T-helper 2 cell treated with Interferon-gamma antibody and Interleukin-4, amounts not matched to agents 5 μg/mL and 100 μg/mL, for 36 hours (primary cell): ENCODE results near the gene IL22RA2.
"Not testable (repeated sequence)": the region's sequence is repeated elsewhere in the genome, so short reads cannot be mapped to it uniquely, and the experiment has no call there.

ENCODE experiments used
- DNase-seq: peaks from one replicate; pipeline ENCODE4 v3.0.0; 2021; ENCODE audit warnings: low spot score
- H3K27ac Mint-ChIP-seq: one replicate; pipeline ENCODE4 v1.8.0; 2021; ENCODE audit warnings: mild to moderate bottlenecking, mixed read lengths
- H3K27me3 Mint-ChIP-seq: one replicate; pipeline ENCODE4 v1.8.0; 2021; ENCODE audit warnings: low read depth, mixed read lengths
- H3K36me3 Mint-ChIP-seq: one replicate; pipeline ENCODE4 v1.8.0; 2021; ENCODE audit warnings: low read depth, mixed read lengths
- H3K4me1 Mint-ChIP-seq: one replicate; pipeline ENCODE4 v1.8.0; 2021; ENCODE audit warnings: low read depth, mixed read lengths
- H3K4me3 Mint-ChIP-seq: one replicate; pipeline ENCODE4 v1.8.0; 2022; ENCODE audit warnings: mild to moderate bottlenecking, moderate library complexity, mixed read lengths
- H3K9me3 Mint-ChIP-seq: one replicate; pipeline ENCODE4 v1.8.0; 2021; ENCODE audit warnings: mixed read lengths

Gene IL22RA2

GRCh38 chr6:137117581-137117980, 55.9 kb downstream of the IL22RA2 start:
- Mint-ChIP-seq H3K4me3 (no peak overlapping the region), H3K4me1 (peaks cover 3% of the 10 kb centered on the region), H3K27ac (no peak overlapping the region), H3K36me3 (no peaks in the 10 kb centered on the region), H3K9me3 (peaks cover 4% of the 10 kb centered on the region), H3K27me3 (peaks cover 4% of the 10 kb centered on the region)
- no peak for DNase-seq

DNA sequence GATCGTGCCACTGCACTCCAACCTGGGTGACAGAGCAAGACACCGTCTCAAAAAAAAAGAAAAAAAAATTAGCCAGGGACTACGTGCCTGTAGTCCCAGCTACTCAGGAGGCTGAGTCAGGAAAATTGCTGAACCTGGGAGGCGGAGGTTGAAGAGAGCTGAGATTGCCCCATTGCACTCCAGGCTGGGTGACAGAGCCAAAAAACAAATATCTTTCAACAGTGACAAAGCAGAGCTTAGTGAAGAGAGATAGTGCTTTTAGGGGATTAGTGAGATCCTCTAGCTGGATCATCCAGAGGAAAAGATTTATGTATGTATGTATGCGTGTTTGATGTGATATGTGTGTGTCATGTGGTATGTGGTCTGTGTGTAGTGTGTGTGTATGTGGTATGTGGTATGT, 56.6 kb downstream of the IL22RA2 start:
- no peak for DNase-seq
- Mint-ChIP-seq H3K27ac (no peak overlapping the region), H3K36me3 (no peaks in the 10 kb centered on the region), H3K9me3 (peaks cover 4% of the 10 kb centered on the region), H3K4me1 (peaks cover 3% of the 10 kb centered on the region), H3K27me3 (peaks cover 4% of the 10 kb centered on the region), H3K4me3 (no peak overlapping the region)

DNA sequence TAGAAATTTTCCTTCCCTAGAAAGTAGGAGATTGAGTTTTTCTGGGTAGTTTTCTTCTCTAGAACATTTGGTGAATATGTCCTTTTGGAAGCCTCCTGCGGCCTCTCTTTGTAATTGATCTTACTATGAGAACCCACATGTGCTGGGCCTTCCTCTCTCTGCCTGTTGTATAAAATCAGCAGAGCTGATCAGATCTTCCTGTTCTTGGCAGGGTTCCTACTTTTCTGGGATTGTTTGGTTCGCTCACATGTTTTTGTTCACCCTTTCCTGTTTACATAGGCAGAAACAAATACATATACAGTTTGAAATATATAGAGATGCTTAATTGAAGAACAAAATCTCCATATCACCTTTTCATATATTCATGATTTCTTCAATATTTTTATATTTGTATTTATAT, 57.8 kb downstream of the IL22RA2 start:
- DNase-seq = no peak
- Mint-ChIP-seq H3K36me3 (no peaks in the 10 kb centered on the region), H3K27ac (no peak overlapping the region), H3K4me3 (no peak overlapping the region), H3K27me3 (peaks cover 5% of the 10 kb centered on the region), H3K4me1 (peaks cover 1% of the 10 kb centered on the region), H3K9me3 (peaks cover 4% of the 10 kb centered on the region)

GRCh38 chr6:137112067-137112355, 61.4 kb downstream of the IL22RA2 start:
- Mint-ChIP-seq H3K9me3 (peaks cover 5% of the 10 kb centered on the region), H3K4me3 (no peak overlapping the region), H3K27ac (no peak overlapping the region), H3K4me1 (peaks cover 1% of the 10 kb centered on the region), H3K27me3 (peaks cover 18% of the 10 kb centered on the region), H3K36me3 (no peaks in the 10 kb centered on the region)
- no peak for DNase-seq

DNA sequence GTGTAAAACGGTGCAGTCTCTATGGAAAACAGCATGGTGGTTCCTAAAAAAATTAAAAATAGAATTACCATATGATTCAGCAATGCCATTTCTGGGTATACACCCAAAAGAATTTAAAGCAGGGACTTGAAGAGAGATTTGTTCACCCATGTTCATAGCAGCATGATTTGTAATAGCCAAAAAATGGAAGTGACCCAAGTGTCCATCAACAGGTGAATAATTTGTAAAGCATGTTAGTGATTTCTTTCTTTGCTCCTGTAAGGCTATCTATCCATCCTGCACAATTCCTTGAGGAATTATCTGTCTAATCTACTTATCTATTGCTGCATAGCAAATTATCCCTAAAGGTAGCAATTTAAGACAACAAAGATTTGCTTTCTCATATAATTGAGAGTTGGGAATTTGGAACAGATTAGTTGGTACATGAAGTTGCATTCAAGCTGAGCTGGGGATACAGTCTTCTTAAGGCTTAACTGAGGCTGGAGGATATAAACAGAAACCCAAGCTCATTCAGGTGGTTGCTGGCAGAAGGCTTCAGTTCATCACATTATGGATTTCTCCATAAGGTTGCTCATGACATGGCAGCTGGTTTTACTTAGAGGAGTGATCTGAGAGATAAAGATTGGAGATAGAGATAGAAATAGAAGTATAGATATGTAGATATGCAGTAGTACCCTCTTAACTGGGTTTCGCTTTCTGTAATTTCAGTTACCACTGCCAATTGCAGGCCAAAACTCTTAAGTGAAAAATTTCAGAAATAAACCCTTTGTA, 62.0 kb downstream of the IL22RA2 start:
- peaks cover 1% of the 10 kb centered on the region for H3K4me1 Mint-ChIP-seq
- H3K36me3 Mint-ChIP-seq = no peaks in the 10 kb centered on the region
- H3K4me3 Mint-ChIP-seq = no peak overlapping the region
- DNase-seq = no peak
- peaks cover 5% of the 10 kb centered on the region for H3K9me3 Mint-ChIP-seq
- peaks cover 18% of the 10 kb centered on the region for H3K27me3 Mint-ChIP-seq
- H3K27ac Mint-ChIP-seq = no peak overlapping the region

DNA sequence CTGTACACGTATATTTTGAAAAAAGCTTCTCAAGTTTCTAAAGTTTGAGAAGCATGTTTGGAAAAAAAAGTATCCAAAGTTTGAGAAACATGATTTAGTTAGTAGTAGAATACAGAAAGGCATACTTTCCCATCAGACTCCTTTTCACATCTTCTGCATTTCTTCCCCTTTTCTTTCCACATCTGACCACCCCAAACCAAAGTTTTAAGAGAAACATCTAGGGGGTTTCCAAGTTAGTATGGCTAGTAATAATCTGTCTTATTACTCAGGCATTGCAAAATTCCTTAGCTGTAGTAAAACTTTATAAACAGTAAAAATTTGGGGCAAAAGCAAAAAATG, 65.7 kb downstream of the IL22RA2 start:
- H3K36me3 Mint-ChIP-seq = peaks cover 3% of the 10 kb centered on the region
- H3K4me3 Mint-ChIP-seq = no peak overlapping the region
- H3K27ac Mint-ChIP-seq = no peak overlapping the region
- H3K27me3 Mint-ChIP-seq = peaks cover 16% of the 10 kb centered on the region
- peaks cover 10% of the 10 kb centered on the region for H3K9me3 Mint-ChIP-seq
- H3K4me1 Mint-ChIP-seq = peaks cover 12% of the 10 kb centered on the region
- DNase-seq = no peak

DNA sequence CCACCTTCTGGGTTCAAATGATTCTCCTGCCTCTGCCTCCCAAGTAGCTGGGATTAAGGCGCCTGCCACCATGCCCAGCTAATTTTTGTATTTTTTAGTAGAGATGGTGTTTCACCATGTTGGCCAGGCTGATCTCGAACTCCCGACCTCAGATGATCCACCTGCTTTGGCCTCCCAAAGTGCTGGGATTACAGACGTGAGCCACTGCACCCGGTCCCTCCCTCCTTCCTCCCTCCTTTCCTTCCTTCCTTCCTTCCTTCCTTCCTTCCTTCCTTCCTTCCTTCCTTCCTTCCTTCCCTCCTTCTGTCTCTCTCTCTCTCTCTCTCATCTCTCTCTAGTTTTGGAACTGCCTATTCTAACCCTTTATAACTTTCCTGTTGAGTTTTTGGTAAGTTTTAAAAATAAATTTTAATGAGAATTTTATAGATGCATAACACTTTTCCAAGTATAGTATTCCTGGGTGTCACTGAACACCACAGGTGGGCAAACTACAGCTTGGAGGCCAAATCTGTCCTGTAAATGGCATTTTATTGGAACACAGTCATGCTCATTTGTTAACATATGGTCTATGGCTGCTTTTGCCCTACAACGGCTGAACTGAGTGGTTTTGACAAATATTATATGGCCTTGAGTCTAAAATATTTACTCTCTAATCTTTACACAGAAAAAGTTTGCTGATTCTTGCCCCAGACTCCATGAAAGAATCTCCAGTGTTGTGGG, 66.2 kb downstream of the IL22RA2 start:
- peaks cover 18% of the 10 kb centered on the region for H3K4me1 Mint-ChIP-seq
- H3K9me3 Mint-ChIP-seq = not testable (repeated sequence)

DNA sequence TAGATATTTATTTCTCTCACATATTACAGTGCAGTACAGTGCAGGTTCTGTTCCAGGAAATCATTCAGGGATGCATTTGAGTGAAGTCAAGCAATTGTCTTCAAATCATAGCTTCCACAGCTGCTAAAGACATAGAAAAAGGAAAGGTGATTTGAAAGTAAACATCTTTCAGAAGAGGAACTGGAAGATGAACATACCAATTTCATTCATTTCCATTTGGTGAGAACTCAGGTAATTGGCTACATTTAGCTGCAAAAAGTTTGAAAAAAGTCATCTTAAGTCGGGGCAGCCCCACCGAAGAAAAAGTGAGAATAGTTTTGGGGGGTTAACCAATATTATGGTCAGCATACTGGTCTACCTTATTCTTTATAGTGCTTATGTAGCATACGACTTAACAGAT, 67.3 kb downstream of the IL22RA2 start:
- Mint-ChIP-seq H3K27ac (no peak overlapping the region), H3K4me3 (no peak overlapping the region), H3K27me3 (peaks cover 16% of the 10 kb centered on the region), H3K36me3 (peaks cover 3% of the 10 kb centered on the region), H3K9me3 (peaks cover 10% of the 10 kb centered on the region), H3K4me1 (peaks cover 16% of the 10 kb centered on the region)
- no peak for DNase-seq

More for the DNA sequence above, 66.2 kb downstream of the IL22RA2 start:
- H3K4me3 Mint-ChIP-seq, DNase-seq, H3K36me3 Mint-ChIP-seq: not testable (repeated sequence)
- peaks cover 16% of the 10 kb centered on the region for H3K27me3 Mint-ChIP-seq
- H3K27ac Mint-ChIP-seq = peak overlapping the region; percentile 28

GRCh38 chr6:137105375-137105774, 68.1 kb downstream of the IL22RA2 start:
- H3K4me3 Mint-ChIP-seq = no peak overlapping the region
- H3K27ac Mint-ChIP-seq = no peak overlapping the region
- H3K36me3 Mint-ChIP-seq = peaks cover 3% of the 10 kb centered on the region
- H3K9me3 Mint-ChIP-seq = peaks cover 10% of the 10 kb centered on the region
- DNase-seq = no peak
- H3K4me1 Mint-ChIP-seq = peaks cover 16% of the 10 kb centered on the region
- H3K27me3 Mint-ChIP-seq = peaks cover 10% of the 10 kb centered on the region

GRCh38 chr6:137104926-137105325, 68.5 kb downstream of the IL22RA2 start:
- peaks cover 16% of the 10 kb centered on the region for H3K4me1 Mint-ChIP-seq
- no peak for DNase-seq
- H3K27me3 Mint-ChIP-seq = peaks cover 7% of the 10 kb centered on the region
- peaks cover 10% of the 10 kb centered on the region for H3K9me3 Mint-ChIP-seq
- H3K27ac Mint-ChIP-seq = no peak overlapping the region
- H3K36me3 Mint-ChIP-seq = peaks cover 3% of the 10 kb centered on the region
- no peak overlapping the region for H3K4me3 Mint-ChIP-seq

GRCh38 chr6:137102851-137103492, 70.5 kb downstream of the IL22RA2 start:
- Mint-ChIP-seq H3K36me3 (peaks cover 3% of the 10 kb centered on the region), H3K4me3 (no peak overlapping the region), H3K27me3 (no peaks in the 10 kb centered on the region), H3K9me3 (peaks cover 5% of the 10 kb centered on the region), H3K4me1 (peaks cover 16% of the 10 kb centered on the region), H3K27ac (no peak overlapping the region)
- DNase-seq = peak; percentile 28

DNA sequence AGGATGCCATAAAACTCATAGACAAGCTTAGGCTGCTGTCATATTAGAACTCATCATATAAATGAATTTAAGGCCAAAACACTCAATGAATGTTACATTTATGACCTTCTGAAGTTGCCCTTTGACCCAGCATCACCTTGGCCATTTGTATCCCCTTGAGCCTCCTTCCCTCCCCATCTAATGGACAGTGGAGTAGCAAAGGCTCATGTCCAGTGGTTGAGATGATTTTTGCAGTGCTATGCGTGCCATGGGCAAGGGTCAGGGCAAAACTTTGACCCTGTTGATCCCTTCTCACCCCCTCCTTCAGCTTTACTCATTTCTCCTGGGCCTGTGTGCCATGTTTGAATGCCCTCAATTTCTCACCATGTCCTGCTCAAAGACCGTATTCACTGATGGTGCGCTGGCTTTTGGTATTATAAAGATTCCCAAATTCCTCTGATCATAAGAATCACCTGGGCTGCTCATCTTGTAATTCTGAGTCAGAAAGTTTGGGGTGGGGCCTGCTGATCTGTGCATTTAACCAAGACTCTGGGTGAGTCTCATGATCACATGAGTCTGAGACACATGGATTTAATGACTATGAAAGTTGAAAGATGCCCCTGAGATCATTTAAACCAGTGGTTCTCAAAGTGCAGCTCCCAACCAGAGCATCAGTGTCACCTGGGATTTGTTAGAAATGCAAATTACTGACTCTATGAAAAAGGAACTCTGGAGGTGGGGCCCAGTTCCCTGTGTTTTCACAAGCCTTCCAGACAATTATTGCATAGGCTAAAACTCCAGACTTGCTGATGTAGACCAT, 71.2 kb downstream of the IL22RA2 start:
- Mint-ChIP-seq H3K27ac (no peak overlapping the region), H3K9me3 (peaks cover 5% of the 10 kb centered on the region), H3K4me3 (no peak overlapping the region), H3K36me3 (peaks cover 3% of the 10 kb centered on the region), H3K27me3 (no peaks in the 10 kb centered on the region), H3K4me1 (peaks cover 16% of the 10 kb centered on the region)
- no peak for DNase-seq

DNA sequence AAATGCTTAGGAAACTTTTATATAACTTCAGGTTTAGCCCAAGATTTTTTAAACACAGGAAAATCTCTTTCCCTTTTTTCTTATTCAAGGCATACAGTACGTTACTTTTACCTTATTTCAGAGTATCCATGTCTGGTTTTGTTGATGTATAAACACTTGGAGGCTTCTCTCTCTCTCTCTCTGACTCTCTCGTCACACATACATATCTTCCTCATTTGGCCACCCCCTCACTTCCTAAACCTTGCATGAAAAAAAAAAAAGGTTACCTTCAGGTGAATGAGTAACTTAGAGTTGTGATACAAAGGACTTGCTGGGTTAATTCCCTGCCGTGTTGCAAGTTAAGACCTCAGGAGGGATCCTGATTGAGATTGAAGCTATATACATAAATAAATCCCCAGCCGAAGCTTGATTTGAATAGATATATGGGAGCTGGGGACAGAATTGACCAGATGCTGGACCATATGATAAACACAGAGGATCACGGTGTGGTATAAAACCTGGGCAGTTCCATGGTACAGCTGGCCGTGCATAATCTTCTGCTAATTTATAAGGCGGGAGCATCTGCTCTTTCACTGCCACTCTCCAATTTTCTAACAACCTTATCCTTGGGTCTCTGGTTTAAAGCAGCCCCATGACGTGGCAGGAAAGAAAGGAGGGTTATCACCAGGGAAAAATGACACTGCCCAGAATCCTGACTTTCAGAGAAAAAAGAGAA, 73.6 kb downstream of the IL22RA2 start:
- Mint-ChIP-seq H3K27me3 (no peaks in the 10 kb centered on the region), H3K4me3 (no peak overlapping the region), H3K36me3 (peaks cover 3% of the 10 kb centered on the region), H3K4me1 (peaks cover 32% of the 10 kb centered on the region), H3K27ac (no peak overlapping the region), H3K9me3 (peaks cover 5% of the 10 kb centered on the region)
- DNase-seq = no peak
